AG10803 (cell line): ENCODE data around the gene NRG3.

Experiments
- DNase-seq: peaks from one replicate; pipeline ENCODE4 v3.0.0; 2010; ENCODE audit warnings: low read depth
- H3K4me3 ChIP-seq: 2 replicates; pipeline ENCODE4 v1.5.1; 2011; ENCODE audit warnings: mild to moderate bottlenecking, low read length, control low read depth
- TF ChIP-seq, protein P1 (sequence below): conservative IDR thresholded peaks from 2 replicates; pipeline ENCODE4 v1.5.1; 2011; ENCODE audit warnings: mild to moderate bottlenecking, low read length, control low read depth, inconsistent platforms

Gene NRG3

DNA sequence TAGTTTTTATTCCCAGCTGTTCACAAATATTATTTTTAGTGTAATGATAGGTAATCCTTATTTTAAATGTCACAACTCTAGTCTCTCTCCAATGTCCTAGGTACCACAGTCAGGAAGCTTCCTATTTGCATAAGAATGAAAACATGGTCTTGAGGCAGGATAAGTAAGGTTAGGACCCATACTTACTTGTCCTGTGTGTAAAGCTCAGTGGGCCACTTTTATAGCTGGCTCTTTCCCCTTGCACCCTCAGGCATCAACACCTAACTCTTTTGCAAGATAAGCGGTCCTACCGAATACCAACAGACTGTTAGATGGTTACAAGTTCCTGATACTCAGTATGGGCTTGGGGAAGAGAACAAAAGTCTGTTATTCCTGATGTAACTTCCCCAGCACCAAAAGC, 986.9 kb downstream of the NRG3 start:
- no peak for DNase-seq
- H3K4me3 ChIP-seq, result no peak overlapping the region
- TF ChIP-seq, protein P1, sequence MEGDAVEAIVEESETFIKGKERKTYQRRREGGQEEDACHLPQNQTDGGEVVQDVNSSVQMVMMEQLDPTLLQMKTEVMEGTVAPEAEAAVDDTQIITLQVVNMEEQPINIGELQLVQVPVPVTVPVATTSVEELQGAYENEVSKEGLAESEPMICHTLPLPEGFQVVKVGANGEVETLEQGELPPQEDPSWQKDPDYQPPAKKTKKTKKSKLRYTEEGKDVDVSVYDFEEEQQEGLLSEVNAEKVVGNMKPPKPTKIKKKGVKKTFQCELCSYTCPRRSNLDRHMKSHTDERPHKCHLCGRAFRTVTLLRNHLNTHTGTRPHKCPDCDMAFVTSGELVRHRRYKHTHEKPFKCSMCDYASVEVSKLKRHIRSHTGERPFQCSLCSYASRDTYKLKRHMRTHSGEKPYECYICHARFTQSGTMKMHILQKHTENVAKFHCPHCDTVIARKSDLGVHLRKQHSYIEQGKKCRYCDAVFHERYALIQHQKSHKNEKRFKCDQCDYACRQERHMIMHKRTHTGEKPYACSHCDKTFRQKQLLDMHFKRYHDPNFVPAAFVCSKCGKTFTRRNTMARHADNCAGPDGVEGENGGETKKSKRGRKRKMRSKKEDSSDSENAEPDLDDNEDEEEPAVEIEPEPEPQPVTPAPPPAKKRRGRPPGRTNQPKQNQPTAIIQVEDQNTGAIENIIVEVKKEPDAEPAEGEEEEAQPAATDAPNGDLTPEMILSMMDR, result no peak

GRCh38 chr10:82865366-82865765, 990.4 kb downstream of the NRG3 start:
- TF ChIP-seq, protein P1, result no peak
- DNase-seq, result no peak
- no peak overlapping the region for H3K4me3 ChIP-seq

DNA sequence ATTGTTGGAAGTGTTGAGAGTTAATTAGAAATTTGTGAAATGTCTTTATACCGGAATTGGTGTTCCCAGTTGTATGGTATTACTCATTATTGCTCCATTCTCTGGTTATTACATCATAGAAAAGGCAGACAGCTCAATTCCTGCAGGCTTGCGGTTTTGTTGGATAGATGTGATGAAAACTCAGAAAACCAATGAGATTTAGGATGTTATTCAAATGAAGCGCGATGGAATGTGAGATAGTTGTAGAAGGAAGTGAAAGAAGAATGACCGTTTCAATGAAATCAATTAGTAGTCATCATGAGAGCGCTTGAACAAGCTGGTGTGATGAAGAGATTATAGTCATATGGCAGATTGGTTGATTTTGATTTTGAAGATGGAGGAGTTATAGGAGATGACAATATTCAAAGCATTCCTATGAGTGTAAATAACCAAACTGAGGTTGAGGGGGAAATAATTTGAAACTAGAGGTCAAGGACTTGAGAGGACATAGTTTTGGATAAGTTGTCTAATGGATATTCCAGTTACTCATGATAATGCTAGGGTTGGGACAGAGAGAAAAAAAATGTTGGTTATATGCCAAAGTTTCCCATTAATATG, 991.5 kb downstream of the NRG3 start:
- peak; percentile 77 for DNase-seq
- H3K4me3 ChIP-seq, result no peak overlapping the region
- TF ChIP-seq, protein P1, result no peak

GRCh38 chr10:82867056-82867455, 992.1 kb downstream of the NRG3 start:
- no peak for DNase-seq
- TF ChIP-seq, protein P1, result no peak
- H3K4me3 ChIP-seq, result no peak overlapping the region

- DNase-seq, result no peak
- TF ChIP-seq, protein P1, result no peak
- H3K4me3 ChIP-seq, result no peak overlapping the region
Measured at GRCh38 chr10:82874671-82875070, 999.7 kb downstream of the NRG3 start.

GRCh38 chr10:82880776-82881290, 1005.8 kb downstream of the NRG3 start:
- TF ChIP-seq, protein P1, result no peak
- DNase-seq, result no peak
- no peak overlapping the region for H3K4me3 ChIP-seq

- no peak for DNase-seq
- no peak overlapping the region for H3K4me3 ChIP-seq
- TF ChIP-seq, protein P1, result no peak
Measured at GRCh38 chr10:82882722-82883121, 1007.7 kb downstream of the NRG3 start.
